ENCODE measurements around the gene CFLAR.
"Not testable (repeated sequence)": the region's sequence is repeated elsewhere in the genome, so short reads cannot be mapped to it uniquely, and the experiment has no call there.

CFLAR gene

DNA sequence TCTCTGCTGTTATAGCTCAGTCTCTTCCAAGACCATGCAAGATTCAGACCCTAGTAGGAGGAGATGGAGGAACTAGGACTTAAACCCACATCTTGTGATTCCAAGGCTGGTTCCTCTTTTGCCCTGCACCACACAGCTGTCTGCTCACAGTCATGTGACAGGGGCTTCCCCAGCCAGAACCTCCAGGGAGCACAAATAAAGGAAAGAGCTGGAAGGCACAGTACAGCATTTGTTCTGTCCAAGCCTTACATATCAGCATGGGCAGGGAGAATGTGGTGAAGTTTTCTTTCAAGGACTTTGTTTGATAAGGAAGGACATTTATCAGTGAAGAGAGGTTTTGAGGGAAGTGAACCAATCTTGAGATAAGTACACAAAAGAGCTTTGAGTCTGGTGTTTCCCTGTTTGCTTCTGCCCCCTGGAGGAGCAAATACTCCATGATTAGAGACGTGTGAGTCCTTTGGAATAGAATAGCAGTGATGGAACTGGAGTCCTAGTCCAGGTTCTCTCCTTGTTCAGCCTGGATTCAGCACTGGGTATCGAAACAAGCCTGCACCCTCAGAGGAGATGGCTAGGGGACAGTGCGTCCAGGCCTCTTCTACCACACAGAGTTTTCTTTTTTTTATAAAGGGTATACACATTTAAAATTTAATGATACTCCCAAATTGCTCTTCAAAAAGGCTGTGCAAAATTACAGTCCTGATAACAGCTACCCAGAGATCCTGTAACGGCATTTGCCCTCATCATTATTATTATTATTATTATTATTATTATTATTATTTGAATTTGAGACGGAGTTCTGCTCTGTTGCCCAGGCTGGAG, 42.4 kb downstream of the CFLAR start:
- TF ChIP-seq, protein P1, sequence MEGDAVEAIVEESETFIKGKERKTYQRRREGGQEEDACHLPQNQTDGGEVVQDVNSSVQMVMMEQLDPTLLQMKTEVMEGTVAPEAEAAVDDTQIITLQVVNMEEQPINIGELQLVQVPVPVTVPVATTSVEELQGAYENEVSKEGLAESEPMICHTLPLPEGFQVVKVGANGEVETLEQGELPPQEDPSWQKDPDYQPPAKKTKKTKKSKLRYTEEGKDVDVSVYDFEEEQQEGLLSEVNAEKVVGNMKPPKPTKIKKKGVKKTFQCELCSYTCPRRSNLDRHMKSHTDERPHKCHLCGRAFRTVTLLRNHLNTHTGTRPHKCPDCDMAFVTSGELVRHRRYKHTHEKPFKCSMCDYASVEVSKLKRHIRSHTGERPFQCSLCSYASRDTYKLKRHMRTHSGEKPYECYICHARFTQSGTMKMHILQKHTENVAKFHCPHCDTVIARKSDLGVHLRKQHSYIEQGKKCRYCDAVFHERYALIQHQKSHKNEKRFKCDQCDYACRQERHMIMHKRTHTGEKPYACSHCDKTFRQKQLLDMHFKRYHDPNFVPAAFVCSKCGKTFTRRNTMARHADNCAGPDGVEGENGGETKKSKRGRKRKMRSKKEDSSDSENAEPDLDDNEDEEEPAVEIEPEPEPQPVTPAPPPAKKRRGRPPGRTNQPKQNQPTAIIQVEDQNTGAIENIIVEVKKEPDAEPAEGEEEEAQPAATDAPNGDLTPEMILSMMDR (IDR thresholded peaks at IDR 0.05; ENCODE audit: low read depth, low read length): peak; percentile 74
- Histone ChIP-seq H3K9me3 (ENCODE audit: severe bottlenecking) (no peaks in the 10 kb centered on the region), H3K27ac (peak overlapping the region; percentile 61), H3K27me3 (ENCODE audit: insufficient read depth, low read depth, severe bottlenecking) (no peaks in the 10 kb centered on the region), H3K36me3 (no peaks in the 10 kb centered on the region), H3K4me3 (ENCODE audit: low read depth, low read length) (no peak overlapping the region)
- DNase-seq: peak; percentile 76

DNA sequence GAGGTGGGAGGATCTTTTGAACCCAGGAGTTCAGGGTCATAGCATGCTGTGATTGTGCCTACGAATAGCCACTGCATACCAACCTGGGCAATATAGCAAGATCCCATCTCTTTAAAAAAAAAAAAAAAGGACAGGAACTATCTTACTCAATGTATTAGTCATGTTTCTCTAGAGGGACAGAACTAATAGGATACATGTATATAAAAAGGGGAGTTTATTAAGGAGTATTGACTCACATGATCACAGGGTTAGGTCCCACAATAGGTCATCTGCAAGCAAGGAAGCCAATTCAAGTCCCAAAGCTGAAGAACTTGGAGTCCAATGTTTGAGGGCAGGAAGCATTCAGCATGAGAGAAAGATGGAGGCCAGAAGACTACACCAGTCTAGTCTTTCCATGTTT, 48.2 kb downstream of the CFLAR start:
- Histone ChIP-seq H3K27me3 (ENCODE audit: insufficient read depth, low read depth, severe bottlenecking) (no peaks in the 10 kb centered on the region), H3K4me3 (ENCODE audit: low read depth, low read length) (no peak overlapping the region), H3K9me3 (ENCODE audit: severe bottlenecking) (no peaks in the 10 kb centered on the region), H3K36me3 (no peaks in the 10 kb centered on the region), H3K27ac (no peak overlapping the region)
- no peak for DNase-seq
- TF ChIP-seq, protein P1 (IDR thresholded peaks at IDR 0.05; ENCODE audit: low read depth, low read length): no peak

DNA sequence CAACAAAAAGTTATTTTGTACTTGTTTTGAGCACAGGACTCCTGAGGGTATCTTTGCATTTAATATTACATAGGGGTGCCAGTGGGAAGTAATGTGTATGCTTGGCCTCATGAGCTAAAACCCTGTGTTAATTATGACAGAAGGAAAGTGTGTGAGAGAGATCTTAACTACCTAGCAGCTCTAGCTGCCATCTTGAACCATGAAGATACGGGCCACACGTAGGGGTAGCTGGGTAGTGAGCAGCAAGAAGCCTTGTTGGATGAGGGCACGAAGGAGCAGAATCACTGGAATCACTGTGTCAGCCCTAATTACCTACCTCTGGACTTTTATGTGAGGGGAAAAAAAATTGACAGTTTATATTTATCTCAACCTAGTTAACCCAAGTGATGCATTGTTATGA, 51.6 kb downstream of the CFLAR start:
- Histone ChIP-seq H3K36me3 (no peaks in the 10 kb centered on the region), H3K27ac (no peak overlapping the region), H3K27me3 (ENCODE audit: insufficient read depth, low read depth, severe bottlenecking) (no peaks in the 10 kb centered on the region), H3K9me3 (ENCODE audit: severe bottlenecking) (no peaks in the 10 kb centered on the region), H3K4me3 (ENCODE audit: low read depth, low read length) (no peak overlapping the region)
- TF ChIP-seq, protein P1 (IDR thresholded peaks at IDR 0.05; ENCODE audit: low read depth, low read length): no peak
- DNase-seq: no peak

DNA sequence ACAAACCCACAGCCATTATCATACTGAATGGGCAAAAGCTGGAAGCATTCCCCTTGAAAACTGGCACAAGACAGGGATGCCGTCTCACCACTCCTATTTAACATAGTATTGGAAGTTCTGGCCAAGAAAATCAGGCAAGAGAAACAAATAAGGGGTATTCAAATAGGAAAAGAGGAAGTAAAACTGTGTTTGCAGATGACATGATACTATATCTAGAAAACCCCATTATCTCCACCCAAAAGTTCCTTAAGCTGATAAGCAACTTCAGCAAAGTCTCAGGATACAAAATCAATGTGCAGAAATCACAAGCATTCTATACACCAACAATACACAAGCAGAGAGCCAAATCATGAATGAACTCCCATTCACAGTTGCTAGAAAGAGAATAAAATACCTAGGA, 52.5 kb downstream of the CFLAR start:
- not testable (repeated sequence) for H3K9me3 ChIP-seq (ENCODE audit: severe bottlenecking); DNase-seq; H3K36me3 ChIP-seq

DNA sequence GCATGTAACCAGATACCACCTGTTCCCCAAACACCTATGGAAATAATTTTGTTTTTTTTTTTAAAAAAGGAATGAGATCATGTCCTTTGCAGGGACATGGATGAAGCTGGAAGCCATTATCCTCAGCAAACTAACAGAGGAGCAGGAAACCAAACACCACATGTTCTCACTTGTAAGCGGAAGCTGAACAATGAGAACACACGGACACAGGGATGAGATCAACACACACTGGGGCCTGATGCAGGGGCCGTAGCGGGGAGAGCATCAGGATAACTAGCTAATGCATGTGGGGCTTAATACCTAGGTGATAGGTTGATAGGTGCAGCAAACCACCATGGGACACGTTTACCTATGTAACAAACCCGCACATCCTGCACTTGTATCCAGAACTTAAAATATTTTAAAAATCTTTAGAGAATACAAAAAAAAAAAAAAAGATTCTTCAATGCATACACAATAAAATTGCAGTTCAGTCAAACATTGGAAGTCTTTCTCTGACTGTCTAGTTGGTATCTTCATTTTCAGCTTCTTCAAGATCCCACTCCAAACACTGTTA, 55.4 kb downstream of the CFLAR start:
- Histone ChIP-seq H3K27me3 (ENCODE audit: insufficient read depth, low read depth, severe bottlenecking) (no peaks in the 10 kb centered on the region), H3K9me3 (ENCODE audit: severe bottlenecking) (no peaks in the 10 kb centered on the region), H3K27ac (no peak overlapping the region), H3K4me3 (ENCODE audit: low read depth, low read length) (no peak overlapping the region), H3K36me3 (no peaks in the 10 kb centered on the region)
- no peak for DNase-seq
- TF ChIP-seq, protein P1 (IDR thresholded peaks at IDR 0.05; ENCODE audit: low read depth, low read length): no peak

More for the DNA sequence above, 52.5 kb downstream of the CFLAR start:
- not testable (repeated sequence) for H3K4me3 ChIP-seq (ENCODE audit: low read depth, low read length); H3K27me3 ChIP-seq (ENCODE audit: insufficient read depth, low read depth, severe bottlenecking); H3K27ac ChIP-seq

DNA sequence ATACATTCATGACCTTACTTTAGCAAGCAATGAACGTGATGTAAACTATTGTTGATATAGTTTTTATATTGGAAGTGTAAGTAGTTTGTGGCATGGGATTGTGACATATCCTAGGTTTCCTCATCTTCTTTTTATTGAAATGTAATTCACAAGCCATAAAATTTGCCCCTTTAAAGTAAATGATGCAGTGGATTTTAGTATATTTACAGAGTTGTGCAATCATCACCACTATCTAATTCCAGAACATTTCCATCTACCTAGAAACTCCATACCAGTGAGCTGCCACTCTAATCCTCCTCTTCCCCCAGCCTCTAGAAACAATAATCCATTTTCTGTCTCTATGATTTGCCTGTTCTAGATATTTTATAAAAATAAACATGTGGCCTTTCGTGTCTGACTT, 56.3 kb downstream of the CFLAR start:
- TF ChIP-seq, protein P1 (IDR thresholded peaks at IDR 0.05; ENCODE audit: low read depth, low read length): no peak
- Histone ChIP-seq H3K36me3 (no peaks in the 10 kb centered on the region), H3K9me3 (ENCODE audit: severe bottlenecking) (no peaks in the 10 kb centered on the region), H3K27me3 (ENCODE audit: insufficient read depth, low read depth, severe bottlenecking) (no peaks in the 10 kb centered on the region), H3K27ac (no peak overlapping the region), H3K4me3 (ENCODE audit: low read depth, low read length) (no peak overlapping the region)
- no peak for DNase-seq

All from WERI-Rb-1 (cell line).